Neural progenitor cell (in vitro differentiated cells): ENCODE data around the gene ENPP7.

Source experiments
- EZH2 ChIP-seq: fragments of 200-600 bp; sonication (generic); IDR thresholded peaks from 2 replicates; pipeline ENCODE4 v1.6.1; 2017; ENCODE audit warnings: antibody characterized with exemption, mild to moderate bottlenecking, moderate library complexity
- EZH2phosphoT487 ChIP-seq: fragments of 200-600 bp; sonication (generic); IDR thresholded peaks from 2 replicates; pipeline ENCODE4 v1.6.1; 2017; ENCODE audit warnings: antibody characterized with exemption
- TF ChIP-seq, protein P1 (sequence below): fragments of 200-600 bp; sonication (generic); IDR thresholded peaks from 2 replicates; pipeline ENCODE4 v1.5.1; 2017; ENCODE audit warnings: antibody characterized with exemption, mild to moderate bottlenecking

DNA sequence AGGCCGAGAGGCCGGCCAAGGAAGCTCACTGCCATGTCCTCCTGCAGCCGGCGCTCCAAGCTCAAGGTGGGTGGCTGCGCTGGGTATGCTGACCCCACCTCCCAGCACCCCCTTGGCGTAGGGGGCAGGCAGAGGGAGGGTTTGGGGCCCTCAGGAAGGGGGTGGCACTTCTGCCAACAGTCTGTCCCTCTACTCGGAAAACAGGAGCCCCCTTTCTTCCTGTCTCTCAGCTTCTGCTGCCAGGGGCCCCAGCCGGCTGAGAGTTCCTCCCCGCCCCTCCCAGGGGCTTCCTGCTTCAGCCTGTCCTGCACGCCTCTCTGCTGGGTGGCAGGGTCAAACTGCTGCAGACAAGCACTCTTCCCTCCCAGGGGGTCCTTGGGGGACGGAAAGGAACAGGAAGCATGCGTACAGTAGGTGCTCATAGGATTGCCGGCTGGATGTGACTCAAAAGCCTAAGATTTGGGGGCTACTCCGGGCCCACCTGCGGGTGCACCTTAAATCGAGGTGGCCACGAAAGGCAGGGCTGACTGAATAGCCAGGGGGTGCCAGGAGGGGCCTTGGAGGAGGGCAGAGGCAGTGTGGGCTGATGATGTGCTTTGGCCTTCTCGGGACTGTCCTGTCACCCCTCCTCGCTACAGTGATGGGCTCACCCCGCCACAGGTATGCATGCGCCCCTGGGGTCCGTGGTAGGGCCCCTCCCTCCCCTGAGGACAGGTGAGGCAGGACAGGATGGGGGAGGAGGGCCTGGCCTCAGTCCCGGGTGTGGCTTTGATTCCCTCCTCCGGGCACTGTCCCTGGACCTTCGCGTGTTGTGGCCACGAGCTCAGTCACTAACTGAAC lies 51.2 kb downstream of the ENPP7 start:
- TF ChIP-seq, protein P1, sequence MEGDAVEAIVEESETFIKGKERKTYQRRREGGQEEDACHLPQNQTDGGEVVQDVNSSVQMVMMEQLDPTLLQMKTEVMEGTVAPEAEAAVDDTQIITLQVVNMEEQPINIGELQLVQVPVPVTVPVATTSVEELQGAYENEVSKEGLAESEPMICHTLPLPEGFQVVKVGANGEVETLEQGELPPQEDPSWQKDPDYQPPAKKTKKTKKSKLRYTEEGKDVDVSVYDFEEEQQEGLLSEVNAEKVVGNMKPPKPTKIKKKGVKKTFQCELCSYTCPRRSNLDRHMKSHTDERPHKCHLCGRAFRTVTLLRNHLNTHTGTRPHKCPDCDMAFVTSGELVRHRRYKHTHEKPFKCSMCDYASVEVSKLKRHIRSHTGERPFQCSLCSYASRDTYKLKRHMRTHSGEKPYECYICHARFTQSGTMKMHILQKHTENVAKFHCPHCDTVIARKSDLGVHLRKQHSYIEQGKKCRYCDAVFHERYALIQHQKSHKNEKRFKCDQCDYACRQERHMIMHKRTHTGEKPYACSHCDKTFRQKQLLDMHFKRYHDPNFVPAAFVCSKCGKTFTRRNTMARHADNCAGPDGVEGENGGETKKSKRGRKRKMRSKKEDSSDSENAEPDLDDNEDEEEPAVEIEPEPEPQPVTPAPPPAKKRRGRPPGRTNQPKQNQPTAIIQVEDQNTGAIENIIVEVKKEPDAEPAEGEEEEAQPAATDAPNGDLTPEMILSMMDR = no peak
- TF ChIP-seq EZH2 (no peak), EZH2phosphoT487 (no peak)
